IPS-15b (cell line): ENCODE measurements around the gene HAUS7.

Experiments used
- H3K27me3 ChIP-seq: one replicate; pipeline ENCODE4 v1.6.1; 2013; ENCODE audit warnings: low read length; ENCODE audit not compliant: control insufficient read depth, insufficient read depth
- H3K36me3 ChIP-seq: one replicate; pipeline ENCODE4 v1.6.1; 2013; ENCODE audit warnings: low read length; ENCODE audit not compliant: control insufficient read depth, insufficient read depth
- H3K4me1 ChIP-seq: one replicate; pipeline ENCODE4 v1.6.1; 2013; ENCODE audit warnings: mild to moderate bottlenecking, low read length; ENCODE audit not compliant: control insufficient read depth, insufficient read depth
- H3K4me3 ChIP-seq: one replicate; pipeline ENCODE4 v1.5.1; 2013; ENCODE audit warnings: low read depth, low read length
- H3K9ac ChIP-seq: one replicate; pipeline ENCODE4 v1.6.1; 2013; ENCODE audit warnings: low read depth, mild to moderate bottlenecking, low read length
- H3K9me3 ChIP-seq: one replicate; pipeline ENCODE4 v1.6.1; 2013; ENCODE audit warnings: mild to moderate bottlenecking, low read length; ENCODE audit not compliant: control insufficient read depth, insufficient read depth

HAUS7 gene

DNA sequence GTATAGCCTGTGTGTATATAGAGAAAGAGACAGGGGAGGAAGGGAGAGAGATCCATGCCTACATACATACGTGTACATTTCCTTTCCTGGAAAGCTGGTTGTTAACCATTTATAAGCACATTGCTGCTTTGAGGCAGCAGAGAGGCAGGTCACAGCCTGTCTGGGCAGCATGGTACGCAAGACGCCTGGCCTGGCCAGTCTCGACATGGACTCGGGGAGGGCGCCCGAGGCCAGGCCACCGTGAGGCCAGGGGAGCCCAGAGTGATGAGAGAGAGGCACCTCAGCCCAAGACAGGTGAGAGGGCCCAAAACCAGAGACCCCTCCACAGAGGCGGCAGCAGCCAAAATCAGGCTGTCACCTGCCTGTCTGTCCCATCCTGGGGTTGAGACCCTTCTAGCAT is 28.4 kb downstream of the HAUS7 start:
- H3K9me3 ChIP-seq, result peaks cover 4% of the 10 kb centered on the region
- H3K27me3 ChIP-seq, result no peaks in the 10 kb centered on the region

DNA sequence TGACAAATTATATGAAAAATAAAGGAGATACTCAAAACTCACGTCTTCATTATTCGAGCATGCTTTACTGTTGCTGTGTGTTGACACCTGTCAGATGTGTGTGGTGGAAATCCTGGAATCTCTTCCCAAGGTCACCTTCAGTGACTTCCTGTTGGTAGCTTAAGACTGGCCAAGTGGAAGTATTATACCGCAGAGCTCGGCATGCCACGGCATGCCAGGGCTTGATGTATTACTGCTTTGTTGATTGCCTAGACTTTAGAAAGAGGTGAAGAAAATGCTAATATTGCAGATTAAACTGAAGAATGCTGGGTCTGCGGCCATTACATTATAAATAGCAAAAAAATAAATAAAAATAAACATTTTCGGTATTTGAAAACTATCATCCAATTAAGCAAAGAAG is 29.1 kb downstream of the HAUS7 start:
- no peak overlapping the region for H3K9ac ChIP-seq
- no peaks in the 10 kb centered on the region for H3K27me3 ChIP-seq
- H3K36me3 ChIP-seq, result no peaks in the 10 kb centered on the region
- no peak overlapping the region for H3K4me3 ChIP-seq
- H3K4me1 ChIP-seq, result no peaks in the 10 kb centered on the region
- peaks cover 4% of the 10 kb centered on the region for H3K9me3 ChIP-seq

More for the DNA sequence above, 28.4 kb downstream of the HAUS7 start:
- Histone ChIP-seq H3K4me3 (no peak overlapping the region), H3K9ac (no peak overlapping the region), H3K36me3 (no peaks in the 10 kb centered on the region), H3K4me1 (no peaks in the 10 kb centered on the region)

DNA sequence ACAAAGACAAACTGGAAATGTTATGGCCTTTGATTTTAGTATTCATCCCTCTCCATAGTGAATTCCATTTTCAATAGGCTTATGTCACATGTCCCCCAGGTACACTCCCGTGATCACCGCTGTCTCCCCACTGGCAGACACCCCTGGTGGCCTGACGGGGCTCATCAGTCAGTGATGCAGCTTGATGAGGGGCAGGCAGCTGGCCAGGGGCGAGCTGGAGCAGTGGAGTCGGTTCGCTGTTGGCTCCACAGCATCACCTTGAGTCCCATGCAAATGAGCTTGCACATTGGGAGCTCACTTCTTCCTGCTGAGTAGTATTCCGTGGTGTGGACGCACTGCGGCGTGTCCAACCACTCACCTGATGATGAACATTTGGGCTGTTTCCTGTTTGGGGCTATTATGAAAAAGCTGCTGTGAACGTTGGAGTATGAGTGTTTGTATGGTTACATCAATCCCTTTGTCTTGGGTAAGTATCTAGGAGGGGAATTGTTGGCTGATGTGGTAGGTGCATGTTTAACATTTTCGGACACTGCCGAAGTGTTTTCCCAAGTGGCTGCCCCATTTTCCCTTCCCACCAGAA is 29.7 kb downstream of the HAUS7 start:
- Histone ChIP-seq H3K4me1 (no peaks in the 10 kb centered on the region), H3K9me3 (peaks cover 4% of the 10 kb centered on the region), H3K9ac (no peak overlapping the region), H3K36me3 (no peaks in the 10 kb centered on the region), H3K27me3 (no peaks in the 10 kb centered on the region), H3K4me3 (no peak overlapping the region)

DNA sequence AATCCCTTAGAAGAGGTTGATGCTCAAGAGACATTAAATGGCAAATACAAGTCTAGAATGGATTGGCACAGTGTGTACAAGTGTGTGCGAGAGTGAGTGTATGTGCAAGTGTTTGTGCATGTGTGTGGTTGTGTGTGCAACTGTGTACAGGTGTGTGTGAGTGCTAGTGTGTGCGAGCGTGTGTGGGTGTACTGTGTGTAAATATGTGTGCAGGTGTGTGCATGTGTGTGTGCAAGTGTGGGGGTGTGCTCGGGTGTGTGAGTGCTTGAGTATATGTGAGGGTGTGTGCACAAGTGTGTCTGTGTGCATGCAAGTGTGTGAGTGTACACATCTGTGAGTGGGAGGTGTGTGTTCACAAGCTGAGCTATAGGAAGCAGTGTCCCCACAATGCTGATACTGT is 30.4 kb downstream of the HAUS7 start:
- Histone ChIP-seq H3K9me3 (peaks cover 4% of the 10 kb centered on the region), H3K27me3 (no peaks in the 10 kb centered on the region), H3K36me3 (no peaks in the 10 kb centered on the region), H3K4me3 (no peak overlapping the region), H3K9ac (no peak overlapping the region), H3K4me1 (no peaks in the 10 kb centered on the region)

DNA sequence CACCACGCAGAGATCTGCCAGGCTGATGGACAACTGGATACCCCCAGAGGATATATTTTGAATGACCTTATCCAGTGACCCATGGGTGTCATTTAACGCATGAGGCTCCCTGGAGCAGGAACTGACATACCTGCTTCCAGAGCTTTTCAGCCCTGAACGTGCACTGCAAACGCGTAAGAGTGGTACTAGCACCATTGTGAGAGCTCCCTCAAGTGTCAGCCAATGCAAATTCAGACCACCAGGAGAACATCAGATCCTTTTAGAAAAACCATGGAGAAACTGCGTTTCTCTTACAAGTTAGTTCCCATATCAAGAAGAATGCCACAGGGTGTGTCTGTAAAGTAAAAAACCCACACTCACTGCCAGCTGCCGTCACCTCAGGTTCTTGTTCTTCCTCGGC is 31.8 kb downstream of the HAUS7 start:
- no peak overlapping the region for H3K9ac ChIP-seq
- H3K9me3 ChIP-seq, result peaks cover 9% of the 10 kb centered on the region
- no peaks in the 10 kb centered on the region for H3K27me3 ChIP-seq
- H3K4me3 ChIP-seq, result no peak overlapping the region
- H3K4me1 ChIP-seq, result no peaks in the 10 kb centered on the region
- no peaks in the 10 kb centered on the region for H3K36me3 ChIP-seq

DNA sequence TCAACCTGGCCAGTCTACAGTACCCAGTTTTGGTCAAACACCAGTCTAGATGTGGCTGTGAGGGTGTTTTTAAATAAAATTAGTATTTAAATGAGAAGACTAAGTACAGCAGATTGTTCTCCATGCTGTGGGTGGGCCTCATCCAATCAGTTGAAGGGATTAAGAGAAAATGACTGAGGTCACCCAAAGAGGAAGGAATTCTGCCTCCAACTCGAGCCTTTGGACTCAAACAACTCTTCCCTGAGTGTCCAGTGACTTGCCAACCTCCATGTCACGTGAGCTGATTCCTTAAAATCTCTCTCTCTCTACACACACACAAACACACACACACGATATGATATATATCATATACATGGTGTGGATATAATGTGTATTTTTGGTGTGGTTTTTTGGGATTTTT is 34.5 kb downstream of the HAUS7 start:
- no peaks in the 10 kb centered on the region for H3K36me3 ChIP-seq
- H3K4me3 ChIP-seq, result no peak overlapping the region
- H3K27me3 ChIP-seq, result no peaks in the 10 kb centered on the region
- H3K9me3 ChIP-seq, result peaks cover 9% of the 10 kb centered on the region
- H3K9ac ChIP-seq, result no peak overlapping the region
- H3K4me1 ChIP-seq, result no peaks in the 10 kb centered on the region

DNA sequence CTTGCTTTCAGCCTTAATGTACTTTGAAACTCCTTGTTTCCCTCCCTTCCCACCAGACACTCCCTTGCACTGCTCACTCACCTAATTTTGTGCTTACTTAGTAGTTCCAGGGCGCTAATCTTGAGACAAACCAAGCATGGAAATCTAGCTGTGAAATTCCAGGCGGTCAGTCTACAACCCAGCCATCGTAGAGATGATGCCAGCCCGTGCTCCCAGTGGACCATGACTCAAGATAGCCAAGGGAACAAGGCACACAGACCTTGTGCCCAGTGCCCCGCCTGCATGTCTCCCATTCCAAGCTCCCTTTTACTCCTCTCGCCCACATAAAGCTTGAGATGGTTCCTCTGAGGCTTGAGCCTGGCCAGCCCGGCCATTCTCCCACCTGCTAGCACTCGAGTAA is 35.6 kb downstream of the HAUS7 start:
- Histone ChIP-seq H3K9ac (no peak overlapping the region), H3K36me3 (no peaks in the 10 kb centered on the region), H3K4me3 (no peak overlapping the region), H3K9me3 (peaks cover 9% of the 10 kb centered on the region), H3K4me1 (no peaks in the 10 kb centered on the region), H3K27me3 (no peaks in the 10 kb centered on the region)

DNA sequence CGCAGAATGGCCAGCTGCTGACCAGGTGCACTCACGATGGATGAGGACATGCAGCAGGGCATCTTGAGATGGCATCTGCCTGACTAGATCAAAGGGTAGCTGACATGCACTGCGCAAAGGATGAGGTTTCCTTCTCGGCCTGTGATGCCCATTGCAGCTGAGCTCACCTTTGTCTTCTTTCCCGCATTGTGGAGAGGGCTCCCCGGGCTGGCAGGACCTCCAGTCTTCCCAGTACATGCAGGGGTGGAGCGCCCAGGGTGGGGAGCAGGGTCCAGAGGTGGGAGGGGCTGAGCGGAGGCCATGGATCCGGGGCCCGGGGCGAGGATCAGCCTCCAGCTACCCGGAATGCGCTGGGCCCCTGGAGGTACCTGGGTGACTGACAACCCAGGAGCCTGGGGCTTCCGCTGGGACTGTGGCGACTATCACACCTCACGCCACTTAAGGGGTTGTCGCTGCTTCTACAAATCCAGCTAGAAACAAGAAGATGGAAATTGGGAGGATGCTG is 36.5 kb downstream of the HAUS7 start:
- Histone ChIP-seq H3K9ac (no peak overlapping the region), H3K4me3 (no peak overlapping the region), H3K4me1 (no peaks in the 10 kb centered on the region), H3K9me3 (peaks cover 5% of the 10 kb centered on the region), H3K36me3 (no peaks in the 10 kb centered on the region), H3K27me3 (no peaks in the 10 kb centered on the region)

DNA sequence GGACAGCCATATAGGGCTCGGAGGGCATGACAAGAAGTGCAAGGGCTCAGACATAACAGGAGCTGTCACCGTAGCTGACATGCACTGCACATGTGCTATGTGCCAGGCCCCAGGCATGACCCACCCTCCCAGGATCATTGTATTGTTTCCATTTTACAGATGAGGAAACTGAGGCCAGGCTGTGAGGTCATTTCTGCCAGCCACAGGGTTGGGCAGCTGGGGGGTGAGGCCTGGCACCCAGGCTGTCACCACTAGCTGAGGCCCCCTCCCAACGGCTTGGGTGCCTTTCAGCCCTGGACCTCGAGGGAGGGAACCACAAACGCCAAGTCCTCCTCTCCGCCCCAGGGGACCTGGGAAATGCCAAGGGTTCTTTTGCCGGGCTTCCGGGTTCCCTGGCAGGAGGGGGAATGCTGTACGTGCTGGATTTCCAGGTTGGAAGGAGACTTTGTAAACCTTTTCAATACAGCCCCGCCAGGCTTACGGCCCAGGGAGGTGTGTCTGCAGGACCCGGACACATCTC is 37.2 kb downstream of the HAUS7 start:
- peaks cover 5% of the 10 kb centered on the region for H3K9me3 ChIP-seq
- no peaks in the 10 kb centered on the region for H3K27me3 ChIP-seq
- no peak overlapping the region for H3K4me3 ChIP-seq
- H3K4me1 ChIP-seq, result no peaks in the 10 kb centered on the region
- no peak overlapping the region for H3K9ac ChIP-seq
- no peaks in the 10 kb centered on the region for H3K36me3 ChIP-seq

DNA sequence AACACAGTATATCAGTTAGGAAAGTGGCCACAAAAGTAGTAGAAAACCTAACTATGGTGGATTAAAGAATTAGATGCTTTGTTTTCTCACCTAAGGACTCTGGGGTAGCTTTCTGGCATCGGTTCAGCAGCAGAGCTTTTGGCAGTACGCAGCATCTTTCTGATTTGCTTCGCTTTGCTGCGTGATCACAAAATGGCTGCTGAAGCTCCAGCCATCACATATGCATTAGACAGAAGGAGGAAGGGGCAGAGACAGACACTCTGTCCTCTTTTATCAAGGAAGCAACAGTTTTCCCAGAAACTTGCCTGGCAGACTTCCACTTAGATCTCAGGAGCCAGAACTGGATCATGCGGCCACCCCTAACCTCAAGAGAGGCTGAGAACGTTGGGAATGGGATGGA is 39.6 kb downstream of the HAUS7 start:
- H3K36me3 ChIP-seq, result no peaks in the 10 kb centered on the region
- peaks cover 5% of the 10 kb centered on the region for H3K9me3 ChIP-seq
- H3K9ac ChIP-seq, result no peak overlapping the region
- no peaks in the 10 kb centered on the region for H3K4me1 ChIP-seq
- no peak overlapping the region for H3K4me3 ChIP-seq
- no peaks in the 10 kb centered on the region for H3K27me3 ChIP-seq

DNA sequence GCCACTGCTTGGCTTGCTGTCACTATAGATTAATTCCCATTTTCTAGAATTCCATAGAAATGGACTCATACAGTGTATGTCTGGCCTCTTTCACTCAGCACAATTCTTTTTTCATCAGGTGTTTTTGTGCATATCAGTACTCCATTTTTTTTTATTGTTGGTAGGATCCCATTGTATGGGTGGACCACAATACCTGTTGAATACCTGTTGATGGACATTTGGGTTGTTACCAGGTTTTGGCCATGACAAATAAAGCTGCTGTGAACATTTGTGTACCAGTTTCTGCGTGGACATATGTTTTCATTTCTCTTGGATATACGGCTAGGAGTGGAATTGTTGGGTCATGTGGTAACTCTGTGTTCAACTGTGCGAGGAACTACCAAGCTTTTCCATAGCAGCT is 44.2 kb downstream of the HAUS7 start:
- Histone ChIP-seq H3K27me3 (no peaks in the 10 kb centered on the region), H3K36me3 (no peaks in the 10 kb centered on the region), H3K9me3 (no peaks in the 10 kb centered on the region), H3K4me3 (no peak overlapping the region), H3K9ac (no peak overlapping the region), H3K4me1 (no peaks in the 10 kb centered on the region)

DNA sequence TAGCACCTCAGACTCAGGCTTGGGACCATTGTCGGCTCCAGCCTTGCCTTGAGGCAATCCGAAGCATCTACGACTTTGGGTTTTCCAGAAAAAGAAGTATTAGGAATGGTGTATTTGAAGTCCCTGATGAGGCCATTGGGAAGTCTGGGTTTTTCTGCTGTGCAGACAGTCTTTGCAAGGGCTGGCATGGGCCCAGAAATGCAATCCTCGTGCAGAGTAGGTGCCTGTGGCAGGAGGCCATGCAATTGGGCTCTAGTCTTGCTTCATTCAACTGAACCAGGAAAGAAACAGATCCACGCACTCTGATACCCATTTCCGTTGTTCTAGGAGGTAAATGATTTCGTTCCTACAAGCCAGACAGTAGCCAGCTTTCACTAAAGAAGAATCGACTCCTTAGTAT is 46.7 kb downstream of the HAUS7 start:
- H3K4me1 ChIP-seq, result no peaks in the 10 kb centered on the region
- H3K36me3 ChIP-seq, result no peaks in the 10 kb centered on the region
- H3K9me3 ChIP-seq, result no peaks in the 10 kb centered on the region
- H3K4me3 ChIP-seq, result no peak overlapping the region
- no peaks in the 10 kb centered on the region for H3K27me3 ChIP-seq
- H3K9ac ChIP-seq, result no peak overlapping the region
